GM18498 (cell line): ENCODE results near the gene SLC35B4.

Experiments used
- ATAC-seq: cut with Tn5 transposase; IDR thresholded peaks from one replicate; pipeline ENCODE4 v1.9.1; 2021; ENCODE audit warnings: mild to moderate bottlenecking, moderate library complexity; ENCODE audit not compliant: unreplicated experiment

SLC35B4 gene

DNA sequence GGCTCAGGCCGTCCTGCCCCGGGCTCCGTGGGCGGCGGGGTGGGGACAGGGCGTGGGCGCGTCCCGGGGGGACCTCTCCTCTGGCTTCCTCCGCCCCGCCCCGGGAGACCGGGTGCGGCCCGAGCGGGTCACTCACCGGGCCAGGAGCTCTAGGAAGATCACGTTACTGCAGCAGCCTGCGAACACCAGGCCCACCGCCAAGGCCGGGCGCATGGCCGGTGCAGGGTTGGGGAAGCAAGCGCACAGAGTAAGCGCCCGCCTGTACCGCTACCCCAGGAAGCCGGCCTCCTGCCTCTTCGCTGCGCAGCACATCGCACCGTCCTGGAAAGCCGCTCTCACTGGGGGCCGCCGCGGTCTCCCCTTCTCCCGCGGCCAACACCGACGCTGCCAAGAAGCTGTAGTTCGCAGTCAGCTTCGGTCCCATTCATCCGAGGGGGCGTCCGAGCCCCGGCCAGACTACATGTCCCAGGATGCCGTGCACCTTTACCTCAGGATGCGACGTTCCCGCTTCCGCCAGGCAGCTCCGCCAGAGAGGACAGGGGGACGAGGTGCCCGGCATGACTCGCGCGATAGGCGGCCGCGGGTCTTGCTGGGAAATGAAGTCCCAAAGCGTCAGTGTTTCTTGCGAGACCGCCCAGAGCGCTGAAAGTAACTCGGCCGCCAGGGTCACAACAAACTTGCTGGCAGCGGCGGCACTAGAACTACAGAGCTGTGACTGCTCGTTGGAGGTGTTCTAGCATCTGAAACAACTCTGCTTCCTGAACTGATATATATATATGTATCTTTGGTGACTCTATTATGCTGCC is at the start of gene SLC35B4:
Gene SLC35B4, minus strand, starts transcription at position 392 of the 806 bp plus-strand sequence. Its CDS starts 179 bp downstream, at position 213.
- ATAC-seq, result peak; percentile 99

GRCh38 chr7:134366481-134366880 is 49.8 kb upstream of the SLC35B4 start:
- no peak for ATAC-seq

- no peak for ATAC-seq
Observed at GRCh38 chr7:134365341-134366054, 48.8 kb upstream of the SLC35B4 start.

- no peak for ATAC-seq
Observed at GRCh38 chr7:134364619-134365037, 47.9 kb upstream of the SLC35B4 start.

DNA sequence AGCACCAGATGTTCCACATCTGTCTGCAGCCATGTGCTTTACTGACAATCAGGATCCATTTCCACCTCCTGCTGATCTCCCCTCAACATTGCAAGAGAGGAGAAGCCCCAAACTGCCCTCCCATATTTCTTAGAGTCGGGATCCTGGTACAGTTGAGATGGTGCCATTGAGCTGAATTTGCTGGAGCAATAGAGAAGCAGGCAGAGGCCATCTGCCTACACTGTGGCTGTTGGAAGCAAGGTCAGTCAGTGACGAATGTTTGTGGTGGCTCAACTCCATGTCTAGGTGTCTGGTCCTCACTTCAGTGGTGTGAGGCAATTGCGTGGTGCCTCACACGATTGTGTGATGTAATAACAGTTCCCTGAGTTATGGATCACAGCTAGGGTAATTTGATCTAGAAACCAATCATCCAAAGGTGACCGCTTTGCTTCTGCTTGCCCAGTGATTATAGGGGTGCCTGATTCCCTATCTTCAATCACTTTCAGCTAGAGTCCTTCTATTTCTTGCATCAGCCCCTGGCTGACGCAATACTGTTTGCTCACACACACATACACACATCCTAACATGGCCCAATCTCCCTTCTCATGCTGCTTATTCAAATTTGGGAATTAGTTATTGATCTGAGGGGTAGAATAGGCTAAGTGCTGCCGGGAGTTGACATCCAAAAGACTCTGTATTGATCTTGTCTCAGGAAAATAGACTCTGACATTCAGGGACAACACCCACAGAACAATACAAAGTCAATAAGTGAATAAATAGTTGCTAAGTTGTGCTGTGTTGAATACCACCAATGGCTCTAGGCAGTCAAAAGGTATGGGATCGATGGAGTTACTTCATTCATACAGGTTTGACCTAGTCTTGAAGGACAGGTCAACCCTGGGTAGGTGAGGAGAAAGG is 46.1 kb upstream of the SLC35B4 start:
- ATAC-seq, result no peak

- ATAC-seq, result no peak
Observed at GRCh38 chr7:134359787-134360432, 43.2 kb upstream of the SLC35B4 start.

- ATAC-seq, result no peak
Observed at GRCh38 chr7:134357486-134357885, 40.8 kb upstream of the SLC35B4 start.

- no peak for ATAC-seq
Observed at GRCh38 chr7:134356421-134356936, 39.7 kb upstream of the SLC35B4 start.

- ATAC-seq, result no peak
Observed at GRCh38 chr7:134355927-134356326, 39.2 kb upstream of the SLC35B4 start.

DNA sequence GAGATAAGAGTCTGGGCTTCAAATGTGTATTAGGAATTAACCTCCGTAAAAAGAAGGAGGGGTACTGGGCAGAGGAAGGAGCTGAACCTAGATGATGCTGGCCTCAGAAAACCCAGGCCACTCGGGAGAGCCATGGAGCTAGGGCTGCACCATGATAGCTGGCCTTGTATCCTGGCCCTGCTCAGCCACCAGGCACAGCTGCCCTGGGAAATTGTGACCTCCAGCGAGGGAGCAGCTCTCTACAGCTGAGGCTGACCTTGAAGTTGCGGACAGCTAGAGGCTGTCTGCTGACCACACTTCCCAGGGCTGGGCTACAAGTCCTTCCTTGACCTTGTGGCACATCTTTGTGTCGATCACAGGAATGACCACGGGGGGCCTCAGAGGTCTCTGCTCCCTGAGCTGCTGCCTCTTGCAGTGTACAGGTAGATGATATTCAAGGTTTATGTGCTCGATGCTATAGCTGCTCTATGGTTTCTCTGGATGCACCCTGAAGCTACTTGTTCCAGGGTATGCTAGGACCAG is 38.3 kb upstream of the SLC35B4 start:
- ATAC-seq, result no peak

DNA sequence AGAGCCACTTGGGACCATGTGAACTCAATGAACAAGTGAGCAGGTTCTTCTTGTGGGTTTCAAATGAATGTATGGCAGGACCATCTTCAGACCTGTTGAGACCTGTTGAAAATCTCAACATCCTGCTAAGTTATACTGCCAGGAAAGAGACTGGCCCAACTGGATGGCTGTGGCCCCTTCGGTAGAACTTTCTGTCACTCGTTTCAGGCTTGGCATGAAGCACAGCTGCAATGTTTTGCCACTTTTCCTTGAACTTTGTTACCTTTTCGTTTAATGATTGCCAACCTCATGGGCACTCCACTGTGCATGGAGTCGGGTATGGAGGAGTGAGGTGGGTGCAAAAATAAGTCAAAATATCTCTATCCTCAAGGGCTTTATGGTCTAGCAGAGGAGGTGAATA is 36.7 kb upstream of the SLC35B4 start:
- no peak for ATAC-seq

- ATAC-seq, result no peak
Observed at GRCh38 chr7:134351424-134351823, 34.7 kb upstream of the SLC35B4 start.

- ATAC-seq, result no peak
Observed at GRCh38 chr7:134350709-134351108, 34.0 kb upstream of the SLC35B4 start.

DNA sequence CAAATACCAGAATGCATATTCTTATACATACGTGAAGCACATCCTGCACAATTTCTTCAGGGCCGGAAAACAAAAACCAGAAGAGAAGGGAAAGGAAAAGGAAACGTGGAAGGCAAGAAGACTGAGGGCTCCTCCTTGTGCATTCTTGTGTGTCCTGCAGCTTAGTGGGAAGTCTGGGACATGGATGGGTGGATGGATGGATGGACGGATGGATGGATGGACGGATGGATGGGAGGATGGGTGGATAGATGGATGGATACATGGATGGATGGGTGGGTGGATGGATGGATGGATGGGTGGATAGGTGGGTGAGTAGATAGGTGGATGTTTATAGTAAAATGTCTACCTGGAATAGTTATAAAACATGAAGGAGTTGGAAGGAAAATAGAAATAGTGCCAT is 30.8 kb upstream of the SLC35B4 start:
- no peak for ATAC-seq

- no peak for ATAC-seq
Observed at GRCh38 chr7:134343796-134344195, 27.1 kb upstream of the SLC35B4 start.

- no peak for ATAC-seq
Observed at GRCh38 chr7:134343136-134343535, 26.4 kb upstream of the SLC35B4 start.

GRCh38 chr7:134339475-134339874 is 22.7 kb upstream of the SLC35B4 start:
- ATAC-seq, result no peak

DNA sequence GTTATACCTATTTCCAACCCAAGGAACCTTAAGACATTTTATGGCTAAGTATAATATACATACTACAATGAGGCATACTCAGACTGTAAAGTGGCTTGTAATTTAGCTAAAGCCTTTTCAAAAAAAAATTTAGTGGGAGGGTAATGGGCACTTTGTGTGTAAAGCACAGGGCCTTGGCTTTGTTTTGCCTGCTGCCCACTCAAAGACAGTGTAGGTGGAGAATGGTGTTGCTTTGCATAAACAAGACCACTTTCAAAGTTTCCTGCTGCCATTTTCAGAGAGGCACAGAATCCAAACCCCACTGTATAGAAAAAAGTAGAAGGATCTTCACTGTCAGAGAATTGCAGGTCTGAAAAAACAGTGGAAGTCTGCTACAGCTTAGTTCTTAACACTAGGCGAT is 21.2 kb upstream of the SLC35B4 start:
- ATAC-seq, result no peak

- ATAC-seq, result no peak
Observed at GRCh38 chr7:134334408-134334807, 17.7 kb upstream of the SLC35B4 start.

DNA sequence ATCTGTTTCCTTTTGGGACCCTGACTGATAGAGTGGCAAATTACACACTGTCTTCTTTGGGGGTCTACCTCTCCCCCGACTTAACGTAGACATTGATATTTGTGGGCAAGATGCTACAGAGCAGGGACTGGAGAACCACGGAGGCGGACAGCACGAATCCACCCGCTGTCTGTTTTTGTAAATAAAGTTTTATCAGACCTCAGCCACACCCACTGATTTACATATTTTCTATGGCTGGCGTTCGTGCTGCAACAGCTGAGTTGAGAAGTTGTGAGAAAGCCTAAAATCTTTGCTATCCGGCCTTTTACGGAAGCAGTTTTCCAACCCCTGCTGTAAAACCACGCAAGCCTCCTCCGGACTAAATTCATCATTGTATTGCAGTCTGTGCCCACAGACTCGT is 17.2 kb upstream of the SLC35B4 start:
- no peak for ATAC-seq
